ENCODE data around the gene TBC1D17.
"Not testable (repeated sequence)": the region's sequence is repeated elsewhere in the genome, so short reads cannot be mapped to it uniquely, and the experiment has no call there.

Gene TBC1D17

GRCh38 chr19:49924004-49924880, 46.7 kb downstream of the TBC1D17 start:
- no peak for DNase-seq

- not testable (repeated sequence) for DNase-seq
Observed at GRCh38 chr19:49924881-49925210, 47.3 kb downstream of the TBC1D17 start.

GRCh38 chr19:49925486-49925885, 48.0 kb downstream of the TBC1D17 start:
- DNase-seq, result no peak

- no peak for DNase-seq
Observed at GRCh38 chr19:49926515-49926914, 49.0 kb downstream of the TBC1D17 start.

GRCh38 chr19:49927526-49928264, 50.2 kb downstream of the TBC1D17 start:
- no peak for DNase-seq

GRCh38 chr19:49929121-49929610, 51.7 kb downstream of the TBC1D17 start, which contains the start of the genes ATF5 and NUP62:
Gene ATF5, plus strand, starts transcription at chr19:49929205. Its CDS starts 1,646 bp downstream, at chr19:49930851.
Gene NUP62, minus strand, starts transcription at chr19:49929504. Its CDS starts 19,697 bp downstream, at chr19:49909807.
- peak; percentile 85 for DNase-seq

GRCh38 chr19:49929611-49930482, 52.3 kb downstream of the TBC1D17 start:
- DNase-seq, result peak; percentile 95

- DNase-seq, result peak; percentile 55
Observed at GRCh38 chr19:49930483-49931011, 53.0 kb downstream of the TBC1D17 start.

GRCh38 chr19:49931293-49932040, 54.0 kb downstream of the TBC1D17 start:
- DNase-seq, result no peak

- no peak for DNase-seq
Observed at GRCh38 chr19:49932041-49932451, 54.5 kb downstream of the TBC1D17 start.

- no peak for DNase-seq
Observed at GRCh38 chr19:49932731-49933131, 55.2 kb downstream of the TBC1D17 start.

- DNase-seq, result no peak
Observed at GRCh38 chr19:49933643-49934042, 56.1 kb downstream of the TBC1D17 start.

- DNase-seq, result no peak
Observed at GRCh38 chr19:49936549-49936948, 59.0 kb downstream of the TBC1D17 start.

- DNase-seq, result peak; percentile 70
Observed at GRCh38 chr19:49937750-49938381, 60.4 kb downstream of the TBC1D17 start.
